GM19438 (cell line): Measurements from ENCODE around the gene PLA2G4A.
A peak's percentile ranks its signal among the peaks of the same experiment; 100 is the strongest.

Experiments
- ATAC-seq: cut with Tn5 transposase; IDR thresholded peaks from one replicate; pipeline ENCODE4 v1.9.1; 2021; ENCODE audit warnings: low read depth; ENCODE audit not compliant: unreplicated experiment

Gene PLA2G4A

DNA sequence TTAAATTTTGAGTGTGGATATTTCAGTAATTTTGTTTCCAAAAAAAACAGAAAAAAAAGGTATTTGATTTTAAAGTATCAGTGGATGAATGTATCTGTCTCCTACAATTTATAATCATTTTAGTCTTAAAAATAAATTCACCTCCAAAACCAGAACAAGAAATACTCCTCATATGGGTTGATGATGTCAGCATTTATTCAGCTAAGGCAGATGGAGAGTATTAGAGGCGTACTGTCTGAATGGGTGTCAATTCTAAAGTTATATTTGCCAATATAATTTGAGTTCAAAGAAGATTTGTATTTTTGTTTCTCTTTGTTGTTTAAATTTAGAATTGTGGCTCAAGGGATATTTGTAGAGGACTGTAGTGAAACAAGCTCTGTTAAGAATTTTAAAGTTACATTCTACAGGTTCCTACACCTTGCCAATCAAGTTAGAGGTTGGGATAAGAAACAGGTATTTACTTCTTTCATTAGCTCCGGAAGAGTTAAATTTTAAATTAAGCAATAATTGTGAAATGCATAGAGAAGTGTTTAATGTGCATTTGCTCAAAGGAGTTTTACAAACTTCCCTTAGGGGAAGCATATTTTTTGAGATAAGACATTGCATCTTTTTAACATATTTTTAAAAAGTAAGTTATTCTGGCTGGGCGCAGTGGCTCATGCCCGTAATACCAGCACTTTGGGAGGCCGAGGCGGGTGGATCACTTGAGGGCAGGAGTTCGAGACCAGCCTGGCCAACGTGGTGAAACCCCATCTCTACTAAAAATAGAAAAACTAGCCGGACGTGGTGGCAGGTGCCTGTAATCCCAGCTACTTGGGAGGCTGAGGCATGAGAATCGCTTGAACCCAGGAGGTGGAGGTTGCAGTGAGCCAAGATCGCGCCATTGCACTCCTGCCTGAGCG is 1.2 kb downstream of the PLA2G4A start:
- ATAC-seq: no peak

DNA sequence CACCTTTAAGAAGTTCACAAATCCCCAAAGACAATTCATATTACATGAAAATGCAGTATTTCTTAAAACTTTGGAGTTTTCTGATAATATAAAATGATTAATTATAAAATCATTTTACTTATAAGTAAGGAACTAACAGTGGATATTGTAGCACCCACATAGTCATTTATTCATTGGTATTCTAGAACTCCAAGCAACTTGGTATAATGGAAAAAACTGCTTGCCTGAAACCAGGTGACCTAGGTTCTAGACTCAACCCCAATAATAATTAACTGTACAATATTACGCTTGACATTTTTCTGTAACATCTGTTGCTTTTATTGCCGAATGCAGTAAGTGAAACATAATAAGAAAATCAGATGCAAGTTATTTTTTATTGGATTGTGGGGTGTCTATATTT is 2.4 kb downstream of the PLA2G4A start:
- no peak for ATAC-seq

GRCh38 chr1:186834399-186834958 is 5.7 kb downstream of the PLA2G4A start:
- ATAC-seq: no peak

DNA sequence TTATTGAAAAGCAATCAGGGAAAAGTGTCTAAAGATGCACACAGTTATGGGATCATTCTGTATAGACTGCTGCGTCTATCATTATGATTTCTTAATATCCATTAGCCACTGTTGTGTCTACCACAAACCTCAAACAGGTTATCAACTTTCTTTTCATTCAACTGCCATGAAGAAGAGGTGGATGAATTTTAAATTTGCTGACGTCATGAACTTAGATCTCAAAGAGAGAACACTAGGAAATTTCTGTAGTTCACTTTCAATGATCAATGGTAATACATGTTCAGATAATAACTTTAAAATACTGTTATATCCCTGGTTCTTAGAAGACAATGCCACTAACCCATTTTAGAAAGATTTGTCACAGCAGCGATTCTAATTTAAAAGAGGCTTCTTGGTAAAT is 6.7 kb downstream of the PLA2G4A start:
- no peak for ATAC-seq

DNA sequence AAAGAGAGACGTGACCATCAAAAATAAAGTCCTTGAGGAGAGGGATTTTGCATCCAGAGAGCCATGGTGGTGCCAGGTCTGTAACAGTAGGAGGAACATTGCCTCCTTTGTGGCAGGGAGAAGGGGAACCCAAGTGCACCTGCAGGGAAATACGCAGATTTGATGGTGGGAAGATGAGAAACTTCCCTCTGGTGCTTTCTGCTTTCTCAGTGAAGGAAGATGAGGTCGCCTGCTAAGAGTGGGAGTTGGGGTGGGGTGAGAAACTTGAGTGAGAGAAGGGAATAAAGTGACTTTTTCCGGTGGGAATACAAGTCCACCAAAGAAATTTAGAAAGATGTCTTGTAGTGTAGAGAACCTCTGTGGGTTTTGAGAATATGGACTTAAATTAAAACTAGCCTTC is 9.1 kb downstream of the PLA2G4A start:
- no peak for ATAC-seq

GRCh38 chr1:186838380-186839040 is 9.8 kb downstream of the PLA2G4A start:
- ATAC-seq: no peak

DNA sequence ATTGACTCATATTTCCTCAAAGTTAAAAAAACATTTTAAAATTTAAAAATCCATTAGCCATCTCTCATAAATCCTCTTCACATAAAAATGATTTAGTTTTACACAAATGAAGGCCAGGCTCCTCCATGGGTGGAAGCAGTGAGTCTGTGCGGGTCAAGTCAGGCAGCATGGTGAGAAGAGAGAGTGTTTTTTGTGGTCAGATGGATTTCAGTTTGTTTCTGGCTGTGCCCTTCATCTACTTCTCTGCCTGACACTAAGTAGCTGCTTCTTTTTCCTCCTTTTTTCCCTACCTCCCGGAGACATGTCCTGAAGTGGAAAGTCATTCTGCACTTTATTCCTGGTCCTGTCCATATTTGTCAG is 10.3 kb downstream of the PLA2G4A start:
- no peak for ATAC-seq

- ATAC-seq: no peak
Observed at GRCh38 chr1:186841599-186841998, 12.8 kb downstream of the PLA2G4A start.

DNA sequence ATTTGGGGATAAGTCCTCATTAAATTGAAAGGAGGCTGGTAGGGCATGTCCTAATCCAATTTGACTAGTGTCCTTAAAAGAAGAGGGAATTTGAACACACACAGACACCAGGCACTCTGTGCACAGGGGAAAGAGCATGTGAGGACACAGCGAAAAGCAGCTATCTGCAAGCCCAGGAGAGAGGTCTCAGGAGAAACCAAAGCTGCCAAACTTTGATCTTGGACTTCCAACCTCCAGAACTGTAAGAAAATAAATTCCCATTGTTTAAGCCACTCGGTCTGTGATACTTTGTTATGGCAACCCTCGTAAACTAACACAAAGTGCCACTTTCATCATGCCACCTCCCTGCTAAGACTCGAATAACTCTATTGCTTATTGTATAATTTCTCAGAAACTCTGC is 13.8 kb downstream of the PLA2G4A start:
- ATAC-seq: no peak

DNA sequence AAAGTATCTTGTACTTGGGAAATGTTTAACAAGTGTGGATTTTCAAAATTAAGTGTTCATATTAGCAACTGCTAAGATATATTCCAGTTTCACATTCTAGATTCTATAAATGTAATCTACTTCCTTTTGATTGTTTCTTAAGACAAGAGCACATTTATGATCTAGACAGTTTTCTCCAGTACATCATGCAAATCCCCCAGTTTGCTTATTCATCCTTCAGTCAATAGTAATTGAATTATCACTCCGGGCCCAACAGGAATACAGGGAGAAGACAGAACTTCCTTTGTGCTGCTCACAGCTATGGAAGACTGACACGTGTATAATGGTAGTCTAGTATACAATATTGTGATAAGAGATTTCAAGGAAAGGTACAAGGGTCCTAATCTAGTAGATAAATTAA is 14.5 kb downstream of the PLA2G4A start:
- no peak for ATAC-seq

DNA sequence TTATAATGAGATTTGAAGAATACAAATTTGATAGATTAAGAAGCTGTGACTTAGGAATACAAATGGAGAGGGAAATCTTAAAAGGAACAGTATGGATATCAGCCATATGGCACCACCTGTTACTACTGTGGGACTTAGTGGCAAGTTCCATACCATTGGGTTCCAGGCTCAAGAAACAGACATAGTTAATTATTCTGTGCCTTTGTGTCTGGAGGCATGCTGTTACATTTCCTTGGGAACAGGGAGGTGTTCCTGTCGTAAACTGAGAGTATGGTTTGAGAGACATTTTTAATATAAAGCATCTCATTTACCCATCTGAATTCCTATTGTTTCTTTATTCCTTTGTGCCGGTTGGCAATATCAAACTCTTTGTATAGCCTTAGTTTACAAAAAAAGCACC is 15.2 kb downstream of the PLA2G4A start:
- no peak for ATAC-seq

- ATAC-seq: no peak
Observed at GRCh38 chr1:186845576-186846210, 16.9 kb downstream of the PLA2G4A start.

GRCh38 chr1:186848509-186849130 is 19.9 kb downstream of the PLA2G4A start:
- no peak for ATAC-seq

- ATAC-seq: peak; percentile 92
Observed at GRCh38 chr1:186849271-186849671, 20.5 kb downstream of the PLA2G4A start.

GRCh38 chr1:186849826-186850225 is 21.1 kb downstream of the PLA2G4A start:
- ATAC-seq: peak; percentile 47

- no peak for ATAC-seq
Observed at GRCh38 chr1:186854102-186854501, 25.4 kb downstream of the PLA2G4A start.

GRCh38 chr1:186858923-186859322 is 30.2 kb downstream of the PLA2G4A start:
- ATAC-seq: no peak

DNA sequence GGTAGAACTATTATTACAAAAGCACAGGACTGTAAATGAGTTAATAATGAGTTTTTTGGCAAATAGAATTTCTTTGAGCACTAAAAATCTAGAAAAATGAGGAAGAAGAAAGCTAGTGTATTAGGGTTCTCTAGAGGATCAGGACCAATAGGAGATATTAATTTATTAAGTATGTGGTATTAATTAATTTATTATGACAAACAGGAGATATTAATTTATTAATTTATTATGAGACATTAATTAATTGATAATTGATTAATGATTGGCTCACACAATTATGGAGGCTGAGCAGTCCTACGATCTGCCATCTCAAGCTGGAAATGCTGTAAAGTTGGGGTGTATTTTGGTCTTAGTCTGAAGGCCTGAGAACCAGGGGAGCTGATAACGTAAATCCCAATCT is 31.2 kb downstream of the PLA2G4A start:
- no peak for ATAC-seq

- ATAC-seq: no peak
Observed at GRCh38 chr1:186864296-186864695, 35.5 kb downstream of the PLA2G4A start.

DNA sequence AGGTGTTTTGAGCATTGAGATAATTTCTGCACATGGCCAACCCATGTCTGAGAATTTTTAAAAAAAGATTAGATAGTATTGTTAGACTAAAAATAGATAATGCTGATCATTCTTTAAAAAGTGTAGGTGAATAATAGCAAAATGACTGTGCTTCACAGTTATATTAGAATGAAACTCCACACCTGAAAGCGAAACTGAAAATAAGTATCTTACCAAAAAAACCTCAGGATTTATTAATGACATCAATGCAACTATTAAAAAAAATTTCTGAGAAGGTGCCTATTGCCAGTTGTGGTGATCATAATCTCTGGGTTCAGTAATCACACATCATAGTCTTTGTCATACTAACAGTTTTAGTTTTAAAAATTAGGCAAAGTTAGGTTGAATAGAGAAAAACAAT is 36.5 kb downstream of the PLA2G4A start:
- peak; percentile 60 for ATAC-seq

- ATAC-seq: no peak
Observed at GRCh38 chr1:186865857-186866256, 37.1 kb downstream of the PLA2G4A start.
